WERI-Rb-1 (cell line): Measurements from ENCODE around the gene DHRSX.

Experiments used
- DNase-seq: peaks from one replicate; pipeline ENCODE4 v3.0.0-alpha.2; 2020
- H3K27ac ChIP-seq: fragments of 250-450 bp; sonication (Bioruptor Pico); 2 replicates; pipeline ENCODE4 v1.5.1; 2020; ENCODE audit warnings: mild to moderate bottlenecking, moderate library complexity
- H3K27me3 ChIP-seq: fragments of 250-450 bp; sonication (Bioruptor Pico); 2 replicates; pipeline ENCODE4 v1.5.1; 2021; ENCODE audit warnings: mild to moderate bottlenecking, low read depth, moderate library complexity; ENCODE audit not compliant: insufficient read depth, severe bottlenecking
- H3K36me3 ChIP-seq: fragments of 250-450 bp; sonication (Bioruptor Pico); 2 replicates; pipeline ENCODE4 v1.5.1; 2020; ENCODE audit warnings: mild to moderate bottlenecking, moderate library complexity
- H3K4me3 ChIP-seq: 2 replicates; pipeline ENCODE4 v1.5.1; 2011; ENCODE audit warnings: low read depth, mild to moderate bottlenecking, control low read depth, low read length
- H3K9me3 ChIP-seq: fragments of 250-450 bp; sonication (Bioruptor Pico); 2 replicates; pipeline ENCODE4 v1.5.1; 2021; ENCODE audit warnings: mild to moderate bottlenecking, moderate library complexity; ENCODE audit not compliant: severe bottlenecking
- TF ChIP-seq, protein P1 (sequence below): IDR thresholded peaks from 2 replicates; pipeline ENCODE4 v1.5.1; 2011; ENCODE audit warnings: low read depth, mild to moderate bottlenecking, control low read depth, inconsistent platforms, low read length

Gene DHRSX

GRCh38 chrX:2432298-2432863 lies 68.4 kb downstream of the DHRSX start:
- no peak for DNase-seq
- TF ChIP-seq, protein P1, sequence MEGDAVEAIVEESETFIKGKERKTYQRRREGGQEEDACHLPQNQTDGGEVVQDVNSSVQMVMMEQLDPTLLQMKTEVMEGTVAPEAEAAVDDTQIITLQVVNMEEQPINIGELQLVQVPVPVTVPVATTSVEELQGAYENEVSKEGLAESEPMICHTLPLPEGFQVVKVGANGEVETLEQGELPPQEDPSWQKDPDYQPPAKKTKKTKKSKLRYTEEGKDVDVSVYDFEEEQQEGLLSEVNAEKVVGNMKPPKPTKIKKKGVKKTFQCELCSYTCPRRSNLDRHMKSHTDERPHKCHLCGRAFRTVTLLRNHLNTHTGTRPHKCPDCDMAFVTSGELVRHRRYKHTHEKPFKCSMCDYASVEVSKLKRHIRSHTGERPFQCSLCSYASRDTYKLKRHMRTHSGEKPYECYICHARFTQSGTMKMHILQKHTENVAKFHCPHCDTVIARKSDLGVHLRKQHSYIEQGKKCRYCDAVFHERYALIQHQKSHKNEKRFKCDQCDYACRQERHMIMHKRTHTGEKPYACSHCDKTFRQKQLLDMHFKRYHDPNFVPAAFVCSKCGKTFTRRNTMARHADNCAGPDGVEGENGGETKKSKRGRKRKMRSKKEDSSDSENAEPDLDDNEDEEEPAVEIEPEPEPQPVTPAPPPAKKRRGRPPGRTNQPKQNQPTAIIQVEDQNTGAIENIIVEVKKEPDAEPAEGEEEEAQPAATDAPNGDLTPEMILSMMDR: no peak
- Histone ChIP-seq H3K27ac (no peak overlapping the region), H3K4me3 (no peak overlapping the region), H3K27me3 (no peaks in the 10 kb centered on the region), H3K36me3 (peaks cover 9% of the 10 kb centered on the region), H3K9me3 (no peaks in the 10 kb centered on the region)

- Histone ChIP-seq H3K36me3 (peaks cover 9% of the 10 kb centered on the region), H3K9me3 (no peaks in the 10 kb centered on the region), H3K4me3 (no peak overlapping the region), H3K27ac (no peak overlapping the region), H3K27me3 (no peaks in the 10 kb centered on the region)
- DNase-seq: no peak
- TF ChIP-seq, protein P1: no peak
These were observed 70.4 kb downstream of the DHRSX start for GRCh38 chrX:2430265-2430825.

- no peak for DNase-seq
- TF ChIP-seq, protein P1: no peak
- H3K9me3 ChIP-seq: no peaks in the 10 kb centered on the region
- H3K27me3 ChIP-seq: no peaks in the 10 kb centered on the region
- no peak overlapping the region for H3K27ac ChIP-seq
- no peak overlapping the region for H3K4me3 ChIP-seq
- no peaks in the 10 kb centered on the region; the same call in none of the 2 replicates for H3K36me3 ChIP-seq
These were observed 73.0 kb downstream of the DHRSX start for GRCh38 chrX:2427737-2428136.

GRCh38 chrX:2427147-2427546 lies 73.6 kb downstream of the DHRSX start:
- Histone ChIP-seq H3K36me3 (no peaks in the 10 kb centered on the region; the same call in none of the 2 replicates), H3K9me3 (no peaks in the 10 kb centered on the region), H3K27ac (no peak overlapping the region), H3K4me3 (no peak overlapping the region), H3K27me3 (no peaks in the 10 kb centered on the region)
- TF ChIP-seq, protein P1: no peak
- no peak for DNase-seq

DNA sequence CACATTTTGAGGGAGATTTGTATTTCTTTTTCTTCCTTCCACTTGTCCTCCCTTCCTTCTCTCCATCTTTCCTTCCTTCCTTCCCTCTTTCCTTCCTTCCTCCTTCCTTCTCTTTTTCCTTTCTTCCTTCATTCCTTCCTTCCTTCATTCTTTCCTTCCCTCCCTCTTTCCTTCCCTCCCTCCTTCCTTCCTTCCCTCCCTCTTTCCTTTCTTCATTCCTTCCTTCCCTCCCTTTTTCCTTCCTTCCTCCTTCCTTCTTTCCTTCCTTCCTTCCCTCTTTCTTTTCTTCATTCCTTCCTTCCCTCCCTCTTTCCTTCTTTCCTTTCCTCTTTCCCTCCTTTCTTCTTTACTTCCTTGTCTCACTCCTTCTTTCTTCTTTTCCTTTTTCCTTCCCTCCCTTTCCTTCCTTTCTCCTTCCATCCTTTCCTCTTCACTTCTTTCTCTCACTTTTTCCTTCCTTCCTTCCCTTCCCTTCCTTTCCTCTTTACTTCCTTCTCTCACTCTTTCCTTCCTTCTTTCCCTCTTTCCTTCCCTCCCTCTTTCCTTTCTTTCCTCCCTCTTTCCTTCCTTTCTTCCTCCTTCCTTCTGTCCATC lies 74.4 kb downstream of the DHRSX start:
- Histone ChIP-seq H3K4me3 (no peak overlapping the region), H3K27ac (no peak overlapping the region), H3K27me3 (no peaks in the 10 kb centered on the region), H3K36me3 (peaks cover 5% of the 10 kb centered on the region), H3K9me3 (no peaks in the 10 kb centered on the region)
- DNase-seq: no peak
- TF ChIP-seq, protein P1: no peak
